Liver (tissue), 9 donors: ENCODE measurements around the gene DPYD. TPM values are rescaled to one million over a fixed set of nuclear protein-coding genes. Genes with fewer than 3 reads are reported as not detected.

ENCODE experiments used
- DNase-seq: peaks from one replicate; pipeline ENCODE4 v3.0.0-alpha.2; 2017; ENCODE audit warnings: low spot score
- H3K27ac ChIP-seq, 2 donors: one replicate each; pipeline ENCODE4 v1.7.0; 2013; ENCODE audit warnings: inconsistent platforms in 2 of 2, low read length in 2 of 2, control low read depth in 1 of 2, low read depth in 1 of 2, mild to moderate bottlenecking in 1 of 2
- H3K27me3 ChIP-seq, 4 donors: one replicate each; pipeline versions ENCODE4 v1.6.1 to v1.7.0; 2013; ENCODE audit warnings: low read length in 3 of 4, inconsistent platforms in 1 of 4, mild to moderate bottlenecking in 1 of 4, moderate library complexity in 1 of 4; ENCODE audit not compliant: control insufficient read depth in 4 of 4, insufficient read depth in 4 of 4
- H3K36me3 ChIP-seq, 4 donors: one replicate each; pipeline versions ENCODE4 v1.6.1 to v1.7.0; 2013; ENCODE audit warnings: low read length in 3 of 4, mild to moderate bottlenecking in 3 of 4, low read depth in 1 of 4, moderate library complexity in 1 of 4; ENCODE audit not compliant: control insufficient read depth in 4 of 4, insufficient read depth in 3 of 4
- H3K4me1 ChIP-seq, 4 donors: one replicate each; pipeline versions ENCODE4 v1.6.1 to v1.7.0; 2013; ENCODE audit warnings: low read length in 3 of 4, mild to moderate bottlenecking in 3 of 4, moderate library complexity in 1 of 4; ENCODE audit not compliant: control insufficient read depth in 4 of 4, insufficient read depth in 4 of 4
- H3K4me3 ChIP-seq, 3 donors: one replicate each; pipeline versions ENCODE4 v1.6.1 to v1.7.0; 2013; ENCODE audit warnings: low read length in 3 of 3, control low read depth in 1 of 3, low read depth in 1 of 3, mild to moderate bottlenecking in 1 of 3
- H3K9ac ChIP-seq, 2 donors: one replicate each; pipeline ENCODE4 v1.7.0; 2013; ENCODE audit warnings: low read length in 2 of 2, mild to moderate bottlenecking in 2 of 2, moderate library complexity in 2 of 2, control low read depth in 1 of 2, low read depth in 1 of 2
- H3K9me3 ChIP-seq, 4 donors: one replicate each; pipeline versions ENCODE4 v1.6.1 to v1.7.0; 2013; ENCODE audit warnings: low read length in 3 of 4; ENCODE audit not compliant: control insufficient read depth in 4 of 4
- ATF3 ChIP-seq: IDR thresholded peaks from 2 replicates; pipeline ENCODE4 v1.6.1; 2016; ENCODE audit warnings: antibody characterized with exemption
- CTCF ChIP-seq: fragments of 150-350 bp; IDR thresholded peaks from 2 replicates; pipeline ENCODE4 v1.5.1; 2017; ENCODE audit warnings: improper control_type of control experiment, low read depth, low read length; ENCODE audit not compliant: missing input control
- EGR1 ChIP-seq, 2 donors: IDR thresholded peaks; 2 replicates each; pipeline ENCODE4 v1.6.1; 2016 to 2018; ENCODE audit warnings: antibody characterized with exemption in 2 of 2, low read depth in 2 of 2
- FOXA1 ChIP-seq: IDR thresholded peaks from 2 replicates; pipeline ENCODE4 v1.6.1; 2016; ENCODE audit warnings: antibody characterized with exemption
- FOXA2 ChIP-seq: IDR thresholded peaks from 2 replicates; pipeline ENCODE4 v1.6.1; 2016; ENCODE audit warnings: antibody characterized with exemption
- GABPA ChIP-seq, 2 donors: IDR thresholded peaks in 1 of 2; conservative IDR thresholded peaks in 1 of 2; 2 replicates each; pipeline ENCODE4 v1.6.1; 2016; ENCODE audit warnings: antibody characterized with exemption in 2 of 2, mild to moderate bottlenecking in 1 of 2, moderate library complexity in 1 of 2
- HNF4A ChIP-seq, 2 donors: conservative IDR thresholded peaks; 2 replicates each; pipeline ENCODE4 v1.6.1; 2016; ENCODE audit warnings: antibody characterized with exemption in 2 of 2, mild to moderate bottlenecking in 2 of 2
- HNF4G ChIP-seq: IDR thresholded peaks from 2 replicates; pipeline ENCODE4 v1.6.1; 2016; ENCODE audit warnings: antibody characterized with exemption
- JUND ChIP-seq, 2 donors: IDR thresholded peaks; 2 replicates each; pipeline ENCODE4 v1.6.1; 2016; ENCODE audit warnings: antibody characterized with exemption in 2 of 2
- MAX ChIP-seq: IDR thresholded peaks from 2 replicates; pipeline ENCODE4 v1.6.1; 2016; ENCODE audit warnings: antibody characterized with exemption
- NR2F2 ChIP-seq: IDR thresholded peaks from 2 replicates; pipeline ENCODE4 v1.6.1; 2016; ENCODE audit warnings: antibody characterized with exemption
- RAD21 ChIP-seq, 2 donors: IDR thresholded peaks; 2 replicates each; pipeline ENCODE4 v1.6.1; 2016; ENCODE audit warnings: antibody characterized with exemption in 2 of 2, mild to moderate bottlenecking in 2 of 2
- REST ChIP-seq: IDR thresholded peaks from 2 replicates; pipeline ENCODE4 v1.6.1; 2016; ENCODE audit warnings: antibody characterized with exemption, mild to moderate bottlenecking
- RXRA ChIP-seq, 2 donors: IDR thresholded peaks; 2 replicates each; pipeline ENCODE4 v1.6.1; 2017 to 2018; ENCODE audit warnings: antibody characterized with exemption in 2 of 2, mild to moderate bottlenecking in 1 of 2
- SP1 ChIP-seq: IDR thresholded peaks from 2 replicates; pipeline ENCODE4 v1.6.1; 2018; ENCODE audit warnings: antibody characterized with exemption, mild to moderate bottlenecking
- TAF1 ChIP-seq: conservative IDR thresholded peaks from 2 replicates; pipeline ENCODE4 v1.6.1; 2016; ENCODE audit warnings: antibody characterized with exemption, mild to moderate bottlenecking
- YY1 ChIP-seq: IDR thresholded peaks from 2 replicates; pipeline ENCODE4 v1.6.1; 2016; ENCODE audit warnings: antibody characterized with exemption, mild to moderate bottlenecking
- ZBTB33 ChIP-seq: IDR thresholded peaks from 2 replicates; pipeline ENCODE4 v1.6.1; 2016; ENCODE audit warnings: antibody characterized with exemption
- WGBS: extraction: QIAGEN DNeasy Blood & Tissue Kit; methylation state at CpG from one replicate; pipeline ENCODE4 v1.1.7; 2013; 5-methylcytosine and 5-hydroxymethylcytosine counted together
- polyA plus RNA-seq, 2 donors: library from polyadenylated mRNA; stranded (reverse) in 1 of 2; unstranded in 1 of 2; fragments of 200-250 nt in 1 of 2; fragments of >200 nt in 1 of 2; fragmentation: Nextera tagmentation in 1 of 2; extraction: Ambion mirVana in 1 of 2; gene quantifications; one replicate each; pipeline versions ENCODE4 v1.2.1 to v1.2.3, GENCODE V29; 2013 to 2015
- total RNA-seq, 2 donors: library from RNA; depleted of rRNA; stranded (reverse); fragments of >200 nt; gene quantifications; one replicate each; pipeline ENCODE4 v1.2.3, GENCODE V29; 2014
- donor health status: healthy.
- donor health status: healthy.
- donor health status: healthy.
- donor health status: healthy.
- donor health status: healthy.

DPYD gene
- total and polyA plus RNA-seq, 4 donors, result 16.2 to 142 (median 47.0) TPM

GRCh38 chr1:97901017-97901658 lies 19.7 kb downstream of the DPYD start:
- no peak overlapping the region for H3K9ac ChIP-seq
- TF ChIP-seq MAX (no peak), ZBTB33 (no peak), REST (no peak), RAD21 (IDR thresholded peaks at IDR 0.05) (no peak), CTCF (no peak), RXRA (IDR thresholded peaks at IDR 0.05) (no peak), HNF4A (conservative IDR thresholded peaks at IDR 0.05) (no peak), FOXA2 (no peak), GABPA (IDR thresholded peaks at IDR 0.05 in 1 of 2, conservative IDR thresholded peaks at IDR 0.05 in 1 of 2) (no peak), EGR1 (IDR thresholded peaks at IDR 0.05; ENCODE audit: low read depth in 2 of 2) (no peak), ATF3 (no peak), SP1 (no peak), JUND (IDR thresholded peaks at IDR 0.05) (no peak), FOXA1 (no peak), TAF1 (no peak), YY1 (no peak), NR2F2 (no peak), HNF4G (no peak)
- H3K9me3 ChIP-seq, result no peaks in the 10 kb centered on the region
- H3K4me1 ChIP-seq, result peaks cover 3 to 16% (median 7%) of the 10 kb centered on the region in 4 donors
- H3K27me3 ChIP-seq, result no peaks in the 10 kb centered on the region
- 54% methylated on average over 2 of the region's 2 CpGs for WGBS
- H3K4me3 ChIP-seq, result no peak overlapping the region
- H3K36me3 ChIP-seq, result peaks cover 0 to 2% (median 0%) of the 10 kb centered on the region in 4 donors
- no peak for DNase-seq
- H3K27ac ChIP-seq, result no peak overlapping the region
